Measurements from ENCODE around the gene UBP1.
"Not testable (repeated sequence)": the region's sequence is repeated elsewhere in the genome, so short reads cannot be mapped to it uniquely, and the experiment has no call there.

Gene UBP1, protein sequence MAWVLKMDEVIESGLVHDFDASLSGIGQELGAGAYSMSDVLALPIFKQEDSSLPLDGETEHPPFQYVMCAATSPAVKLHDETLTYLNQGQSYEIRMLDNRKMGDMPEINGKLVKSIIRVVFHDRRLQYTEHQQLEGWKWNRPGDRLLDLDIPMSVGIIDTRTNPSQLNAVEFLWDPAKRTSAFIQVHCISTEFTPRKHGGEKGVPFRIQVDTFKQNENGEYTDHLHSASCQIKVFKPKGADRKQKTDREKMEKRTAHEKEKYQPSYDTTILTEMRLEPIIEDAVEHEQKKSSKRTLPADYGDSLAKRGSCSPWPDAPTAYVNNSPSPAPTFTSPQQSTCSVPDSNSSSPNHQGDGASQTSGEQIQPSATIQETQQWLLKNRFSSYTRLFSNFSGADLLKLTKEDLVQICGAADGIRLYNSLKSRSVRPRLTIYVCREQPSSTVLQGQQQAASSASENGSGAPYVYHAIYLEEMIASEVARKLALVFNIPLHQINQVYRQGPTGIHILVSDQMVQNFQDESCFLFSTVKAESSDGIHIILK

DNA sequence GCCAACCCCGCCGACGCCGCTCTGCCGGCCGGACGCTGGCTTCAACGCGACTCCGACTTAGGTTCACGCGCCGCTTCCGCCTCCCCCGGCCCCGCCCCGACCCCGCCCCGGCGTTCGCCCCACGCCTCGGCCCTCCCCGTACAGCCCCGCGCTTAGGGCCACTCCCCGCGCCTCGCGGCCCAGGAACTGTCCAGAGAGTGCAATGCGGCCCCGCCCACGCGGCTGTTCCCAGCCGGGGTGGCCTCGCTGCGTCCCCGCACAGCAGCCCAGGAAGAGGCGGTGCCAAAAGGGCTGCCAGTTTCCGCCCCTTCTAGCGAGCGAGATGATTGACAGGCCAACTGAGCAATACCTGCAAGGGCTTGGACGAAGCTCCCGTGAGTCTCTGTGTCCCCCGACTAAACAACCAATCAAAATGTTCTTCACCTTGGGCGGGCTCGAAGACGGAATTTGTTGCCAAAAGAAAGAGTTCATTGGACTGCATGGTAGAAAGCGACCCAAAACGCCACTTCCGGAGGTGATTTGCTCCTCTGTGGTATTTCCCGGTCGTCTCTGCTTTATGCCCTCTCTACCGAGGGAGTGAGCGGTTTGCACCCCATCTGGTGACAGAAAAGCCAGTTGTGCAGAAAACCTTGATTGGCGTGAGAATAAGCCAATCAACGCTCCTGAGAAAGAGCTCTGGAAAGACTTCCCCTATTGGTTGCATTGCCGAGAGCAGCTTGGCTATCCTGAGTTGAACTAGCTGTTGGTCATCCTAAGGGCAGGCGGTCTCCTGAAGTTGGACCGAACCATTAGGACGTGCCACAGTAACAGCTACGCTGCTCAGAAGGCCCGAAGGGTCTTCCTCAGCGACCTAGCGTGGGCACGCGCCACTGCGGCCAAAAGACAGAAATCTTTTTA, at the start of gene UBP1:
TSS of gene UBP1 (minus strand) at position 78 of the 897 bp plus-strand sequence. CDS start 557 bp downstream, outside the sequence.
- DNase-seq (ENCODE audit: low read depth, low spot score), result peak; percentile 100

DNA sequence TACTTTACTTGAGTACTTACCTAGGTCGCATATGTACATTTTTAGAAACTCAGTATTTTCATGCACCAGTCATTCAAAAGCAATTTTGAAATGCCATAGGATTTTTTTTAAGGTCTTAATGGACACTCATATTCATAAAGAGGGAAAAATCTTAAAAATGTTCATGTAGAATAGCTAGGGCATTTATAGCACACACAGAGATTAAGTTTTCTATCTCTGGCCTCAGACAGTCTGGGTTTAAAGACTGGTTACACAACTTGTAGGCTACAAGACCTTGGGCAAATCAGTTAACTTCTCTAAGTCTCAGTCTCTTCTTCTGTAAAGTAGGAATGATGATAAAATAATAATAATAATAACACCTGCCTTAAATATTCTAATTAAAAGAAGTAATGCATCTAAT, 48.5 kb upstream of the UBP1 start:
- no peak for DNase-seq (ENCODE audit: low read depth, low spot score)

DNA sequence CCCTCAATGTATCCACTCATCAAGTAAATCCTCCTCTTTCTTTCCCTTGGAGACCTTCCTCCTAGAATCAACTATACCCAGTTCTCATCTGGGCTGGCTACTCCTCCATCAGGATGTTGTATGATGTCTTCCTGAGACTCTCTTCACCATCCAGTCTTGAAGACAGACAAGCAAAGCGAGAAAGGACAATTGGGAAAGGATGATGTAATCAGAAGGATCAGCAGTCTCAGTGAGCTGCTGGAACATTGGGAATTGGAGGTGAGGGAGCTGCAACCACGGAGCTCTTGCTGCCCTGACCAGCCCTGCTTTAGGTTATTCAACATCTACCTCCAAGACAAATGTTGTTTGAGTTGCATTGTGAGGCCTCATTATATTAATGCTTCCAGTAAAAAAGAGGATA, 48.0 kb upstream of the UBP1 start:
- no peak for DNase-seq (ENCODE audit: low read depth, low spot score)

DNA sequence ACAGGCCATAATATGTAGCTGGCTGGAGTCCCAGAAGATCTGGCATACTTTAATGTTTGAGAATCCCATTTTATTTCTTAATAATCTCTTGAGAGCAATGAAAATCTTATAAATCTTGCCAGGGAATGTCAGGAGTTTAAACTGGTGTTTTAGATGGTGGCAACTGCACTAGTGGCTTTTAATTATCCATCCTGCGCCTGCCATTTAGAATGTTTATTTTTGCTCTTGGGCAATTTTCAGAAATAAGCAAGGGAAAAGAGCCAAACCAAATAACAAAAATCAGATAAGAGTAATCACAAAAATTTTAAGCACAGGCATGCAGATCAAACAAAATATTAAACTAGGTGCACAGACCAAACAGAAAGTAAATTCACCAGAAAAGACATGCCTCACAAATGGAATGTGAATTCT, 41.9 kb upstream of the UBP1 start:
- no peak for DNase-seq (ENCODE audit: low read depth, low spot score)

DNA sequence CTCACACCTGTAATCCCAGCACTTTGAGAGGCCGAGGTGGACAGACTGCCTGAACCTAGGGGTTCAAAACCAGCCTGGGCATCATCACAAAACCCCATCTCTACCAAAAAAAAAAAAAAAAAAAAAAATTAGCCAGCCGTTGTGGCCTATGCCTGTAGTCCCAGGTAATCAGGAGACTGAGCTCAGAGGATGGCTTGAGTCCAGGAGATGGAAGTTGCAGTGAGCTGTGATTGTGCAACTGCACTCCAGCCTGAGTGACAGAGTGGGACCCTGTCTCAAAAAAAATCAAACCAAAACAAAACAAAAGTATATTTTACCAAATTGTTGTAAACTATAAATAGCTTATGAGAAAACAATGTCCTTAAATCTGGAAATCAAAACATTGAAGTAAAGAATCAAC, 34.7 kb upstream of the UBP1 start:
- no peak for DNase-seq (ENCODE audit: low read depth, low spot score)

DNA sequence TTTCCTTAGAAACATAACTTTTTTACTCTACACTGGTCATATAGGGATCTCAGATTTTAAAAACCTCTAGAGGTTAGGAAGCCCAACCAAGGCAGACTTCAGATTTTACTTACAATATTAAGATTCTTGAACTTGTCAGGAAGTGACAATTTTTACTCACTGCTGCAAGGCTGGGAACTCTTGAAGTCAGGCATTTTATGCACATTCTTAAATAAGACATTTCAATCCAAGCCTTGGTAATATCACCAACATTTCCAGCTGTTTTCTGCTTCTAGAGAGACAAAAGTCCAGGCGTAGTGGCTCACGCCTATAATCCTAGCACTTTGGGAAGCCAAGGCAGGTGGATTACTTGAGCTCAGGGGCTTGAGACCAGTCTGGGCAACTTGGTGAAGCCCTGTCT, 33.6 kb upstream of the UBP1 start:
- no peak for DNase-seq (ENCODE audit: low read depth, low spot score)

DNA sequence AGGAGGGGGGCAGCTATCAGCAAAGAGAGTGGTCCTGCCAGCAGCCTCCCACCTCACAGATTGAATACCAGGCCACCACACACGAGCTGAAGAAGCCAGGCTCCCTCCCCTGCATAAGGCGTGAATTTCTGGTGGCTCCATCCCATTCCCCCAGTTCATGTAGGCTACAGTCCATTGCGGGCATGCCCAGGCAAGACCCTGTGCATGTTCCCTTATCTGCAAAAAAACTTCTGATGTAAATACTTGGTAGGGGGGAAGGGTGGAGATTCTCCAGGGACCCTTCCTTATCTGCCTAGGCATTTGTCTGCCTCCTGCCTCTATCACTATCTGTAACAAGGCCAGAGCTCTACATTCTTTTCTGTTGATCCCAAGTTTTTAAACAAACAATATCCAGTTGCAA, 27.6 kb upstream of the UBP1 start:
- DNase-seq (ENCODE audit: low read depth, low spot score), result no peak

DNA sequence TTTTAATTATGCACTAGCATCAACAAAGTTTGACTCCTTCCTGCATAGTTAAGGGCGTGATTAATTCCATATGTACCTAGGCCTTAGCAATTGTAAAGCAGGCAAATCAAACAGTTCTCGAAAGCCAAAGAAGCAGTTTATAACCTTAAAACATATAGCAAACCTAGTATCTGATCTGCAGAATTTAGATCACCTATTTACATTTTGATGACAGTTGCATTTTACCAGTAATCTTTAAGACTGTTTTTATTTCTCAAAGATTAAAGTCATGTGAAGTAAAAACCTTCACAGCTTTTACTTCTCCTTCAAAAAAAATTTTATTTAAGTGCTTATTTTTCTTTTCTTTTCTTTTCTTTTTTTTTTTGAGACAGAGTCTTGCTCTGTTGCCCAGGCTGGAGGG, 20.9 kb upstream of the UBP1 start:
- DNase-seq (ENCODE audit: low read depth, low spot score), result no peak

DNA sequence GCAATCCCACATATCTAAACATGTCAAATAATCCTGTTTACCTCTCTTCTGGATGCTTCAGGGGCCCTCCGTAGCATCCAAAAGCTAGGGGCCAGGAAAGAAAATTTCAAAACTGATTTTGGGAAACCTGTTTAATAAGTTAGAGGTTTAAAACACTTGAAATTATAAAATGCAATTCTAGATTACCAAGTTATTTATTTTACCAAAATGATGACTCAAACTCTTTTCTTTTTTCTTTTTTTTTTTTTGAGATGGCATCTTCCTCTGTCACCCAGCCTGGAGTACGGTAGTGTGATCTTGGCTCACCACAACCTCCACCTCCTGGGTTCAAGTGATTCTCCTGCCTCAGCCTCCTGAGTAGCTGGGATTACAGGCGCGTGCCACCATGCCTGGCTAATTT, 19.4 kb upstream of the UBP1 start:
- DNase-seq (ENCODE audit: low read depth, low spot score), result not testable (repeated sequence)

DNA sequence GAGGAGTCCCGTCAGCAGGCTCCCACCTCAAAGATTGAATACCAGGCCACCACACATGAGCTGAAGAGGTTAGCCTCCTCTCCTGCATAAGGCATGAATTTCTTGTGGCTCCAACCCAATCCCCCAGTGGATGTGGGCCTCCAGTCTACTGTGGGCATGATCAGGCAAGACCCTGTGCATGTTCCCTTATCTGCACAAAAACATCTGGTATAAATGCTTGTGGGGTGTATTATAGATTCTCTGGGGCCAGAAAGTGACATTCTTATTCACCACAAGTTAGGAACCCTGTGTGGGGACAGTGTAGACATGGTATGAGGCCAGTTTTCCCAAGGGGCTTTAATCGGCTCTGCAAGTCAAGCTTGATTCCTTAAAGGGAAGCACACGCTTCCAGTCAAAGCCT, 18.2 kb upstream of the UBP1 start:
- DNase-seq (ENCODE audit: low read depth, low spot score), result no peak

DNA sequence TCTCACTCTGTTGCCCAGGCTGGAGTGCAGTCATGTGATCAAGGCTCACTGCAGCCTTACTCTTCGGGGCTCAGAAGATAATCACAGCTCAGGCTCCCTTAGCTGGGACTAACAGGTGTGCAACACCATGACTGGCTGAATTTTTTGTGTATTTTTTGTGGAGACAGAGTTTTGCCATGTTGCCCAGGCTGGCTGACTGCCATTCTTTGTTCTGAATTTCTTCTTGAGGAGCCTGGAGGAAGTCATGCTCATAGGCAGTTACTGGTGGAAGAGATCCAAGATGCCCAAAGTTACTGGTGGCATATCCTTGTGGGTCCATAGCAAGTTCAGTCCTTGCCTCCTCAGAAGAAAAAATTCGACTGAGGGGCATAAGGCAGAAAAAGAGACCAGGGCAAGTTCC, 16.6 kb upstream of the UBP1 start:
- DNase-seq (ENCODE audit: low read depth, low spot score), result no peak

DNA sequence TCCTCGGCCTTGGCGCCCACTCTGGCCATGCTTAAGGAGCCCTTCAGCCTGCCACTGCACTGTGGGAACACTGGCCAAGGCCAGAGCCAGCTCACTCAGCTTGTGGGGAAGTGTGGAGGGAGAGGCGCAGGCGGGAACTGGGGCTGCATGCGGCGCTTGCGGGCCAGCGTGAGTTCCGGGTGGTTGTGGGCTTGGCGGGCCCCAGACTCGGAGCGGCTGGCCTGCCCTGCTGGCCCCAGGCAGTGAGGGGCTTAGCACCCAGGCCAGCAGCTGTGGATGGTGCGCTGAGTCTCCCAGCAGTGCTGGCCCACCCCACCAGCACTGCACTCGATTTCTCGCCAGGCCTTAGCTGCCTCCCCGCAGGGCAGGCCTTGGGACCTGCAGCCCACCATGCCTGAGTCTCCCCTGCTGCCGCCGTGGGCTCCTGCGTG, 13.1 kb upstream of the UBP1 start:
- no peak for DNase-seq (ENCODE audit: low read depth, low spot score)

DNA sequence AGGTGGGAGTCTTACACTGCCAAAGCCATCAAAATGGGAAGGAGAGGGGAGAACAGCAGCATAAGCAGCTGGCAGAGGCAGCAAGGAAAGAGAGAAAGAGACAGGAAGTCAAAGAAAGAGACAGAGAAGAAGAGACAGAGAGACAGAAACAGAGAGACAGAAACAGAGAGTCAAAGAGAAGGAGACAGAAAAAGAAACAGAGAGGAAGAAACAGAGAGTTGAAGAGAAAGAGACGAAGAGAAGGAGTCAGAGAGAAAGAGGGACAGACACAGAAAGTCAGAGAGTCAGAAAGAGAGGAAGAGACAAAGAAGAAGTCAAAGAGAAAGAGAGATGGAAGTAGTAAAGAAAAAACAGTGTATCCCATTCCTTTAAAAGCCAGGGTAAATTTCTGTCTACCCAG, 11.8 kb upstream of the UBP1 start:
- DNase-seq (ENCODE audit: low read depth, low spot score), result not testable (repeated sequence)

DNA sequence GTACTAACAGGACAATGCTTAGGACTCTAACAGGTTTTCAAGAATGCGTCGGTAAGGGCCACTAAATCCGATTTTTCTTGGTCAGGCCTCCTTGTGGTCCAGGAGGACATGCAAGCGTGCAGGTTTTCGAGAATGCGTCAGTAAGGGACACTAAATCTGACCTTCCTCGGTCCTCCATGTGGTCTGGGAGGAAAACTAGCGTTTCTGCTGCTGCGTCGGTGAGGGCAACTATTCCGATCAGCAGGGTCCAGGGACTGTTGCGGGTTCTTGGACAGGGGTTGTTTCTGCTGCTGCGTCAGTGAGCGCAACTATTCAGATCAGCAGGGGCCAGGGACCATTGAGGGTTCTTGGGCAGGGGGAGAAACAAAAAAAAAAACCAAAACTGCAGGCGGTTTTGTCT, 7.8 kb upstream of the UBP1 start:
- DNase-seq (ENCODE audit: low read depth, low spot score), result no peak

DNA sequence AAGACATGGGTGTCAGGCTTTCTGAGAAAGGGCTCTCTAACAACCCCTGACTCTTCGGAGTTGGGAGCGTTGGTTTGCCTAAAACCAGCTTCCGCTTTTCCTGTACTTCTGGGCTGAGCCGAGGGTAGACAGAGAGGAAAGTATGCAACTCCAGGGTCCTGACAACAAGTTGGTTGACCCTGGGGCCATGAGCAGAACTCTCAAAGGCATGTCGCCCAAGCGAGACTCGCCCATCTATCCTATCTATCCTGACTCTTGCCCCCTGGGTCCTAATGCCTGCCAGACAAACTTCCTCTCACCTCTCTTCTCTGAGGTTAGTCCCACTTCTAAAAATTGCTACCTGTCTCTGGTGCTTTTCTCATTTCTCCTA, 7.0 kb upstream of the UBP1 start:
- DNase-seq (ENCODE audit: low read depth, low spot score), result not testable (repeated sequence)

DNA sequence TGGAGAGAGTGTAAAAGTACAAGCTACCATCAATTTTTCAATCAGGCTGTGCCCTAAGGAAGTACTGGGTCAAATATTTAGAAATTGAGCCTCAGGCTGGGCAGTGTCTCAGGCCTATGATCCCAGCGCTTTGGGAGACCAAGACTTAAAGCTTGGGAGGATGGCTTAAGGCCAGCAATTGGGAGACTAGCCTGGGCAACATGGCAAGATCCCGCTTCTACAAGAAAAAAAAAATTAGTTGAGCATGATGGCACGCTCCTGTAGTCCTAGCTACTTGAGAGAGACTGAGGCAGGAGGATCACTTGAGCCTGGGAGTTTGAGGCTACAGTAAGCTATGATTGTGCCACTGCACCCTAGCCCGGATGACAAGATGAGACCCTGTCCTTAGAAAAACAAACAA, 2.0 kb upstream of the UBP1 start:
- DNase-seq (ENCODE audit: low read depth, low spot score), result no peak

DNA sequence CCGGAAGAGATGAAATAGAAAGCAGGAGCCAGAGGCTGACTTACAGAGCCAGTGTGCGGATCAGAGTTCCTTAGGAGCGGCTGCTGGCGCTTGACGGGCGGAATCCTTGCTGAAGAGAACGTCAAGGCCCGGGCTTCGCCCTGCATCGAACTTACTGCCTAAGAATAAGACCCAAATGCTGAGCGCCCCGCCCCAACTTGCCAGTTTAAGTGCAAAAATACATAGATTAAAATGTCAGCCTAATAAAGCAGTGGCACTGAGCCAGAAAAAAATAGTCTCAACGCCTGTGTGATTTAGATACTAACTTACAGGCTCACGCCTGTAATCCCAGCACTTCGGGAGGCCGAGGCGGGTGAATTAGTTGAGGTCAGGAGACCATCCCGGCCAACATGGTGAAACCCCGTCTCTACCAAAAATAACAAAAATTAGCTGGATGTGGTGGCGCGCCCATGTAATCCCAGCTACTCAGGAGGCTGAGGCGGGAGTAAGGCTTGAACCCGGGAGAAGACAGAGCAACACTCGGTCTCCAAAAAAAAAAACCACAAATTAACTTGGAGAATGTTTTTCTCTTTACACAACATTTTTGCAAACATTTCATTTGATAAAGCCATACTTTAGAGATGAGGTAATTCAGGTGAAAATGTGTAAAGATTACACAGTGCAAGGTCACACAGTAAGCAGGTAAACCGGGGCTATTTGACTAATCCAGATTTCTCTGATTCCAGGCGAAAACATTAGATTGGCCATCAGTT, 1.2 kb upstream of the UBP1 start:
- no peak for DNase-seq (ENCODE audit: low read depth, low spot score)

DNA sequence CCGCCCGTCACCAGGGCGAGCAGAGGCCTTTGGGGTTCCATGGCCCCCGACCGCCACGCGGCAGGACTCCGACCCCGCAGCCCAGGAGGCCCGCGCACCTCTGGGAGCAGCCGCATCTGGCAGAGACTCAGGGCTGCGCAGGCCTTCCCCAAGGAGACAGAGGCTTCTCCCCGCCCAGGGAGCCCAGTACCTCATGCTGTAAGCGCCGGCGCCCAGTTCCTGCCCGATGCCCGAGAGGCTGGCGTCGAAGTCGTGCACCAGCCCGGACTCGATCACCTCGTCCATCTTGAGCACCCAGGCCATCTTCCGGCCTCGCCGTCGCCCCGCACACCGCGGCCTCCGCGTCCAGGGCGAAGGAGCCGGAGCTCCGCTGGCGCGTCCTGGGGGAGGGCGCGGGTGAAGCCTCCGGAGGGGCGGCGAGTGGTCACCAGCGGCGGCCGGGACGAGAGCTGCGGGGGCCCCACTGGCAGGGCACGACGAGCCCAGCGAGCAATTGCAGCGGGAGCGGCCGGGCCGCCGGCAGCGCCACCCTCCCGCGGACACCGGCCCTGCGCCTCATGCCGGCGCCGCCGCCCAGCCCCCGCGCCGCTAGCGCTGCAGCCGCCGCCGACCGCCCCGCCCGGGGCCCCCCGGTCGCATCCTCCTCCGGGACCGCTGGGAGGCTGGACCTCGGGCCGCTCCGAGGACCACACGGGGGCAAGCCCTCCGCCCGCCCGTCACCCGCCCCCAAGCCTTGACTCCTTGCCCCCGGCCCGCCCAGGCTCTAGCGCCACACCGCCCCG, 468 bp downstream of the UBP1 start:
- no peak for DNase-seq (ENCODE audit: low read depth, low spot score)

DNA sequence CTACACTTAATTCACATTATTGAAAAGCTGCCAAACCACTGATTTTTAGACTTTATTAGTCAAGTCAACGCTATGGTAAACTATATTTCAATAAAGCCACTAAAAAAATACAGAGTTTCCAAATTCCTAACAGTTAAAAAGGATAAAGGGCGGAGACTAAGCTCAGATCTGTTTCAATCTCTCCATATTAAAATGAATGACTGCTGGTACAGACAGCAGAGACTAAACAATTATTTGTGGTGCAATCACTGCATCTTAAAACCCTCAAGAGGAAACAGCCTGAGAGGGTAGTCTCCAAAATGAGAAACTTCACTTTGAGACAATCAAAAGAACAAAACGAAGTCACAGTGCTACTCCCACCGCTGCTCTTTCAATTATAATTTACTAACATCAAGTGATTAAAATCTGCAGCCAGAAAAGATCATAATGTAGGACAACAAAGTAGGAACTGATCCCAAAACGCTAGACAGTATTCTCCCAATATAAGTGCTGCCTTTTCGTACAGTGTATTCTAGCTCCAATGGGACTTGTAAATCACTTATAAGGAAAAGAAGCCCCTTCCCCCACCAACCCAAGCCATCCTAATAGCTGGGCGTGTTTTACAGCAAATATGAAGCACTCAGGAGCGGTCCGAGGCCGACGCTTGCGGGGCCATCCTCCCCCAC, 1.2 kb downstream of the UBP1 start:
- no peak for DNase-seq (ENCODE audit: low read depth, low spot score)

DNA sequence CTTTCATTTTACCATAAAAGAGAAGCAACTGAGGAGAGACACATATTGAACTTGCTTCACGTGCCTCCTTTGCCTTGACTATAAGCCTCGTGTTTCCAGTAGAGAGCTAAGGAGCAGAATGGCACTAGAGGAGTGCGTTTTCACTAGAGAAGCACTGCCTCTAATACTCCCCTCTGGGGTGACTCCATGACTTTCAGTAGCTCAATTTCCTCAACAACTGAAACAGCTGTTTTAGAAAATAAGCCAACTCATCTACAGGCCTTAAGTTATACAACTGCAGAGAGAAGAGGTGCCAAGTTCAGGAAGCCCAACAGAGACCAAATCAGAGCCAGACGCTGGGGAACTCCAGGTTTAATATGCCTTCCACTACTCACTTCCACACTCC, 1.9 kb downstream of the UBP1 start:
- no peak for DNase-seq (ENCODE audit: low read depth, low spot score)
